GM21526 (cell line): ENCODE measurements around the gene STXBP1.

Experiments
- ATAC-seq: cut with Tn5 transposase; IDR thresholded peaks from one replicate; pipeline ENCODE4 v1.9.1; 2021; ENCODE audit warnings: moderate library complexity; ENCODE audit not compliant: unreplicated experiment, low FRiP score

STXBP1 gene

GRCh38 chr9:127730262-127730661 lies 118.2 kb downstream of the STXBP1 start:
- no peak for ATAC-seq

DNA sequence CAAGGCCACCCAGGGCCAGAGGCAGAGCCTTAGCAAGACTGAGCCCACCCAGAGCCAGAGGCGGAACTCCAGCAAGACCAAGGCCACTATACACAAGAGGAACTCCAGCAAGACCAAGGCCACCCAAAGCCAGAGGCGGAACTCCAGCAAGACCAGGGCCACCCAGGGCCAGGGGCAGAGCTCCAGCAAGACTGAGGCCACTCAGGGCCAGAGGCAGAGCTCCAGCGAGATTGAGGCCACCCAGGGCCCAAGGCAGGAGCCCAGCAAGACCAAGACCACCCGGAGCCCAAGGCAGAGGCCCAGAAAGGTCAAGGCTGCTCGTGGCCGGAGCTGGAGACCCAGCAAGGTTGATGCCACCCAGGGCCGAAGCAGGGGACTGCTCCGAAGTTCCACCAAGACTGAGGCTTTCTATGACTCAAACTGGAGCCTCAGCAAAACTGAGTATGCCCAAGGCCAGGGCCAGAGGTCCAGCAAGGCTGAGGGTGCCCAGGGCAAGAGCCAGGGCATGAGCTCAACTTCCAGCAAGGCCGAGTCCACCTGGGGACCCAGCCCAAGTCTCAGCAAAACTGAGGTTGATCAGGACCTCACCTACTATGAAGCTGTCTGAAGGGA lies 118.8 kb downstream of the STXBP1 start:
- ATAC-seq: no peak

DNA sequence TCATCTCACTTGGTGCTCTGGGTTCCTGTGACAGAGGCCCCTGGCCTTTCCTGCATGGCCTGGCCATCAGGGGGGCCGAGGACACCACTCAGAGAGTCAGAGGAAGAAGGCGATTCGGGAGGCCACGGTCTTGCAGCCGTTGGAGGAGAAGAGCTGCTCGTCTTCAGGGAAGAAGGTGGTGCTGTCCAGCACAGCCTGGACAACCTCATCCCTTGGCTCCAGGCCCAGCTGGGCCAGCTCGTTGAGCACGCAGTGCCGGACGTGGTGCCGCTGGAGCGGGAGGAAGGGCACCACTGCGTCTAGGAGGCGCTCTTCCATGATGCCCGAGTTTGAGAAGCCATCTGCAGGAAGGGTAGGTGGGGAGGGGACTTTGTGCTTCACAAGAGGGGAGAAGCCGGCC lies 119.9 kb downstream of the STXBP1 start:
- no peak for ATAC-seq

- ATAC-seq: no peak
These were observed 120.4 kb downstream of the STXBP1 start for GRCh38 chr9:127732444-127732843.

GRCh38 chr9:127733614-127734013 lies 121.5 kb downstream of the STXBP1 start:
- no peak for ATAC-seq

DNA sequence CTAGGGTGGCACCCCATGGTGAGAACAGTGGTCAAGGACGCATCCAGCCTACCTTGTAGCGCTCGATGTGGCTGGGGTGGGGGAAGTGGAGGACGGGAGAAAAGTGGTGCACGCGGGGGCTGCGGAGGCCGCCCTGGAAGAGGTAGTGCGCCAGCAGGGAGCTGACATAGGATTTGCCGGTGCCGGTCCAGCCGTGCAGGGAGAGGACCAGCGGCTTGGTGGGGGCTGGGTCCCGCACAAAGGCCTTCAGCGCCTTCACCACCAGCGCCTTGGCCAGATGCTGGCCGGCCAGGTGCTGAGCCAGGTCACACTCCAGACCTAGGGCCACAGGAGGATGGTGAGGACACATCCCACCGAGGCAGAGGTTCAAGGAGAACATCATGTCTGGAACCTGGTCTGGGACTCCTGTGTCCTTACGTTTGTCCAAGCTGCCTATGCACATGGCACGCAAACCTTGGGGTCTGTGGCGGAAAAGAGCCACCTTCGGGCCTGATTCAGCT lies 122.2 kb downstream of the STXBP1 start:
- no peak for ATAC-seq

DNA sequence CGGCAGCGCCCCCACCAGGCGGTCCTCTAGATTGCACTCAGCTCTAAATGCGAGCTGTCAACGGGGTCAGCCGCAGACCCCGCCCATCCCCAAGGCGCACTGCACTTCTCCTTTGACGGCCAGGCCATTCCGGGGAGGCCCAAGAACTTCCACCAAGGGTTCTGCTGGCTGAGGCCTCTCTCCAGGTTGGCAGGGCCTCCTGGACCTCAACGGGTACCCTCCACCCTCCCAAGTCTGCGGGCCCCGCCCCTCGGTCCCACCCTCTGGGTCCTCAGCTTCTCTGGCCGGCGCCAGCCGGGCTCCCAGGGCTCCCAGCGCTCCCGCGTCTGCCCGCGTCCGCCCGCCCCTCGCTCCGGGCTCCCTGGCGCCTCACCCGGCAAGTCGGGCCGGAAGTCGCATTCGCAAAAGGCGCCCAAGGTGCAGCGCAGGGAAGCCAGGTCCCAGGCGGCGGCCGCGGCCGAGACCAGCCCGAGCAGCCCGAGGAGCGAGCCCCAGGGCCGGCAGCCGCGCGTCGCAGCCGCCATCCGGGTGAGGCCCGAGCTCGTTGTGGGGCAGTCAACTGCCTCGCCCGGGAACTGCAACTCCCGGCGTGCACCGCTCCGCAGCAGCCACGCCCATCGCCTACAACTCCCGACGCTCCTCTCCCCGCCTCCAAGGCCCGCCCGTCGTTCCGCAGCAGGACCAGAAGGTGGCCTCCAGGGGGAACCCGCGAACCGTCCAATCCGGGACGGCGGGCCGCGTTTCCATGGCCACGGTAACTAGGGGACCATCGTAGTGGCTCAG lies 122.9 kb downstream of the STXBP1 start, which contains the start of gene TOR2A:
TSS of gene TOR2A (minus strand) at position 548 of the 783 bp plus-strand sequence. CDS start at position 524, 24 bp downstream.
- ATAC-seq: peak; percentile 84

DNA sequence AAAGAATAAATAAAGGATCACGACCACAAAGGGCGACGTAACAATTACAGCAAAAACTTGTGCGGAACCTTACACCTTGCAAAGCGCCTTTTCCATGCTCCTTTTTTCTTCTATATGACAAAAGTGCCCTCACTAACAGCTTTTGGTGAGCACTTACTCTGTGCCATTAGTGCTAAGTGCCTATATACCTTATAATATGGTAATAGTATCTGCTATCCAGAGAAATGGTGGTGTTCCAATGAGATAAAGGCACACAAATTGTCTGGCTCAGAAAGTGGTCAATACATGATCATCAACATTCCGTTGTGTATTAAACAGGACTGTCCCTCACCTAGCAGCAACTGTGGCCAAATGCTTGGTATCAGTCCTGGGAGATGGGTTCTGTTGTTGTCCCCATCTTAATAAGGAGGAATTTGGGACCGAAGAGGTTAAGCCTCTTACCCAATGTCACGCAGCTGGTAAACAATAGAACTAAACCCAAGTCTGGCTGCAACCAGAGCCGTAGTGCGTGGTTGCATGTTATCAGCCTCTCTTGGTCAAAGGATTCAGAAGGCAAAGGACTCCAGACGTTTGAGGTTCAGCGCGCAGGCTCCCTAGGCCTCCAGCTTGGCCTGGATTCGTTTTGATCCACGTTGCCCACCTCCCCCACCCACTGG lies 123.6 kb downstream of the STXBP1 start:
- no peak for ATAC-seq

GRCh38 chr9:127738666-127739065 lies 126.6 kb downstream of the STXBP1 start:
- ATAC-seq: no peak

- ATAC-seq: no peak
These were observed 127.7 kb downstream of the STXBP1 start for GRCh38 chr9:127739614-127740330.

- ATAC-seq: no peak
These were observed 129.9 kb downstream of the STXBP1 start for GRCh38 chr9:127741831-127742434.
